IMR-90 (cell line): ENCODE measurements around the gene PRPH2. TPM values are rescaled to one million over a fixed set of nuclear protein-coding genes. Genes with fewer than 3 reads are reported as not detected.

ENCODE experiments used
- ATAC-seq: fragments of 200-7000 bp; cut with Tn5 transposase; 2 replicates; pipeline ENCODE4 v1.9.1; 2020; ENCODE audit warnings: low read depth, mild to moderate bottlenecking, moderate library complexity
- BruUV-seq: library from RNA; stranded (reverse); fragments of 400-500 nt; replicated peaks from 2 replicates; lab custom pipeline; 2021; lab: Mats Ljungman, UMichigan
- CTCF ChIA-PET: fragments of 300-600 bp; formaldehyde crosslinking; extraction: SDS; loops from one replicate; lab custom pipeline; 2021; ENCODE audit warnings: antibody characterized with exemption; lab: Yijun Ruan, JAX
- POLR2A ChIA-PET: fragments of 300-600 bp; sonication (Branson Sonifier 250); formaldehyde crosslinking; loops from one replicate; lab custom pipeline; 2022; ENCODE audit warnings: antibody characterized with exemption; ENCODE audit not compliant: unreplicated experiment; lab: Charles Lee
- DNase-seq: peaks from one replicate; pipeline ENCODE4 v3.0.0; 2013
- H2AFZ ChIP-seq: replicated peaks from 2 replicates; pipeline ENCODE3; 2013; ENCODE audit warnings: low read length, mild to moderate bottlenecking; ENCODE audit not compliant: poor library complexity
- H2AK5ac ChIP-seq: 2 replicates; pipeline ENCODE4 v1.6.1; 2013; ENCODE audit warnings: low read depth, low read length, inconsistent platforms
- H2AK9ac ChIP-seq: replicated peaks from 2 replicates; pipeline ENCODE3; 2013; ENCODE audit warnings: mild to moderate bottlenecking, low read depth, low read length, moderate library complexity; ENCODE audit not compliant: poor library complexity
- H2BK120ac ChIP-seq: 2 replicates; pipeline ENCODE4 v1.6.1; 2013; ENCODE audit warnings: low read depth, low read length, inconsistent platforms
- H2BK15ac ChIP-seq: 3 replicates; pipeline ENCODE4 v1.6.1; 2013; ENCODE audit warnings: low read depth, low read length, inconsistent platforms
- H2BK20ac ChIP-seq: 2 replicates; pipeline ENCODE4 v1.6.1; 2013; ENCODE audit warnings: low read depth, mild to moderate bottlenecking, inconsistent platforms, low read length, moderate library complexity
- H2BK5ac ChIP-seq: 2 replicates; pipeline ENCODE4 v1.6.1; 2013; ENCODE audit warnings: mild to moderate bottlenecking, low read depth, low read length, inconsistent platforms; ENCODE audit not compliant: poor library complexity, severe bottlenecking
- H3K14ac ChIP-seq: replicated peaks from 2 replicates; pipeline ENCODE4 v1.6.1; 2013; ENCODE audit warnings: low read depth, low read length, inconsistent platforms
- H3K18ac ChIP-seq: 2 replicates; pipeline ENCODE4 v1.6.1; 2013; ENCODE audit warnings: low read depth, low read length, control low read depth
- H3K23ac ChIP-seq: 2 replicates; pipeline ENCODE4 v1.6.1; 2013; ENCODE audit warnings: low read depth, low read length, inconsistent platforms
- H3K27ac ChIP-seq: 2 replicates; pipeline ENCODE4 v1.5.1; 2013; ENCODE audit warnings: mild to moderate bottlenecking, control low read depth, low read length; ENCODE audit not compliant: insufficient read depth
- H3K27me3 ChIP-seq: 2 replicates; pipeline ENCODE4 v1.6.1; 2013; ENCODE audit warnings: low read length; ENCODE audit not compliant: control insufficient read depth, insufficient read depth
- H3K36me3 ChIP-seq: 2 replicates; pipeline ENCODE4 v1.6.1; 2013; ENCODE audit warnings: low read length, mixed read lengths; ENCODE audit not compliant: control insufficient read depth, insufficient read depth
- H3K4ac ChIP-seq: 2 replicates; pipeline ENCODE4 v1.6.1; 2013; ENCODE audit warnings: low read depth, low read length, inconsistent platforms
- H3K4me1 ChIP-seq: 2 replicates; pipeline ENCODE4 v1.6.1; 2013; ENCODE audit warnings: low read length, mixed read lengths; ENCODE audit not compliant: control insufficient read depth, insufficient read depth
- H3K4me2 ChIP-seq: 2 replicates; pipeline ENCODE4 v1.6.1; 2013; ENCODE audit warnings: low read depth, mild to moderate bottlenecking, control low read depth, low read length, moderate library complexity
- H3K4me3 ChIP-seq: 2 replicates; pipeline ENCODE4 v1.5.1; 2013; ENCODE audit warnings: low read depth, mild to moderate bottlenecking, control low read depth, low read length, moderate library complexity; ENCODE audit not compliant: insufficient read depth
- H3K56ac ChIP-seq: 2 replicates; pipeline ENCODE4 v1.6.1; 2013; ENCODE audit warnings: low read length, inconsistent platforms; ENCODE audit not compliant: insufficient read depth; ENCODE audit errors: extremely low read depth
- H3K79me1 ChIP-seq, 2 experiments: 2 replicates each; pipeline ENCODE4 v1.6.1; 2013; ENCODE audit warnings: low read length in 2 of 2, inconsistent platforms in 1 of 2, low read depth in 1 of 2
- H3K9ac ChIP-seq: 2 replicates; pipeline ENCODE4 v1.6.1; 2013; ENCODE audit warnings: low read depth, low read length, control low read depth
- H3K9me1 ChIP-seq: 2 replicates; pipeline ENCODE4 v1.6.1; 2013; ENCODE audit warnings: low read length, inconsistent platforms; ENCODE audit not compliant: insufficient read depth
- H3K9me3 ChIP-seq: 2 replicates; pipeline ENCODE4 v1.6.1; 2013; ENCODE audit warnings: low read length; ENCODE audit not compliant: control insufficient read depth, insufficient read depth
- H4K20me1 ChIP-seq: 2 replicates; pipeline ENCODE4 v1.6.1; 2013; ENCODE audit warnings: low read length, inconsistent platforms; ENCODE audit not compliant: insufficient read depth
- H4K5ac ChIP-seq: 2 replicates; pipeline ENCODE4 v1.6.1; 2013; ENCODE audit warnings: mild to moderate bottlenecking, low read depth, low read length, control low read depth
- H4K8ac ChIP-seq, 2 experiments: 2 replicates each; pipeline ENCODE4 v1.6.1; 2013; ENCODE audit warnings: low read depth in 2 of 2, low read length in 2 of 2, control low read depth in 1 of 2, inconsistent platforms in 1 of 2
- H4K91ac ChIP-seq: 2 replicates; pipeline ENCODE4 v1.6.1; 2013; ENCODE audit warnings: low read depth, low read length, inconsistent platforms; ENCODE audit not compliant: insufficient read depth
- CHD1 ChIP-seq: IDR thresholded peaks from 2 replicates; pipeline ENCODE4 v1.6.1; 2012; ENCODE audit warnings: low read depth, low read length, improper control_type of control experiment
- MAFK ChIP-seq: IDR thresholded peaks from 2 replicates; pipeline ENCODE4 v1.6.1; 2012; ENCODE audit warnings: low read depth, low read length, improper control_type of control experiment
- MAZ ChIP-seq: IDR thresholded peaks from 2 replicates; pipeline ENCODE4 v1.6.1; 2012; ENCODE audit warnings: low read depth, mild to moderate bottlenecking, low read length, improper control_type of control experiment, moderate library complexity, borderline replicate concordance
- RFX5 ChIP-seq: IDR thresholded peaks from 2 replicates; pipeline ENCODE4 v1.8.0; 2012; ENCODE audit warnings: low read depth, mild to moderate bottlenecking, low read length, moderate library complexity
- SMC3 ChIP-seq: fragments of 150-350 bp; IDR thresholded peaks from 2 replicates; pipeline ENCODE4 v1.6.1; 2016; ENCODE audit warnings: low read depth, mild to moderate bottlenecking, antibody characterized with exemption, low read length, moderate library complexity
- WGBS, 2 experiments: methylation state at CpG; one replicate each; pipeline versions ENCODE4 v1.1.5 to v1.1.7; 2013; ENCODE audit warnings: missing lambda C conversion rate in 2 of 2; ENCODE audit not compliant: insufficient read length in 1 of 2; ENCODE audit errors: extremely low coverage in 2 of 2; 5-methylcytosine and 5-hydroxymethylcytosine counted together
- dilution Hi-C: fragments of 300-500 bp; cut with HindIII; formaldehyde crosslinking; loops from one replicate; pipeline ENCODE4 v1.14.3; 2018; ENCODE audit warnings: low sequenced_read_pairs; ENCODE audit not compliant: unreplicated experiment
- in situ Hi-C: fragments of 300-500 bp; cut with MboI; formaldehyde crosslinking; loops from 3 replicates; pipeline ENCODE4 v1.14.3; 2019; ENCODE audit warnings: low sequenced_read_pairs, inconsistent platforms, mixed read lengths
- intact Hi-C: fragments of 100-400 bp; cut with micrococcal nuclease; formaldehyde crosslinking; loops from 2 replicates; pipeline ENCODE4 v1.10.0; 2022
- polyA plus RNA-seq, 3 experiments: library from polyadenylated mRNA; depleted of rRNA; stranded (reverse); fragments of >200 nt; gene quantifications; 2 replicates each; pipeline ENCODE4 v1.2.3, GENCODE V29; 2012; ENCODE audit warnings: low replicate concordance in 1 of 3
- total RNA-seq: library from RNA; depleted of rRNA; stranded (reverse); fragments of >200 nt; gene quantifications from 2 replicates; pipeline ENCODE4 v1.2.3, GENCODE V29; 2012
- TF ChIP-seq, protein P1 (sequence below): conservative IDR thresholded peaks from 2 replicates; pipeline ENCODE4 v1.5.1; 2012; ENCODE audit warnings: mild to moderate bottlenecking, low read depth, low read length, improper control_type of control experiment

PRPH2 gene
- total and polyA plus RNA-seq, 2 of the 4 experiments (the other 2 are of a cell fraction): 1.0 to 1.1 TPM

DNA sequence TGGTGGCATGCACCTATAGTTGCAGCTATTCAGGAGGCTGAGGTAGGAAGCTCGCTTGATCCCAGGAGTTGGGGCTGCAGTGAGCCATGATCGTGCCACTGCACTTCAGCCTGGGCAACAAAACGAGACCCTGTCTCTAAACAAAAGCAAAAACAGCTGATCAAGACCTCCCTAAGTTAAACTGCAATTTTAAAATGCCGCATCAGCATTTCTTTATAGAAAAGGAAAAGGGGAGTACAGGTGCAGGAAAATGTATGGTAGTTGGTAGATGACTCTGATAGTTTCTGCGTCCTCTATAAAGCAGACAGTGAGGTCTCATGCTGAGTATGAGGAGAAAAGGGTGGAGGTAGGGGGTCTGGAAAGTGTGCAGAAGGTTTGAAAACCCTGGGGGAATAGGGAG lies 32.4 kb upstream of the PRPH2 start:
- H3K9ac ChIP-seq: no peak overlapping the region
- H4K5ac ChIP-seq: no peak overlapping the region
- H3K27me3 ChIP-seq: no peaks in the 10 kb centered on the region
- H3K4me1 ChIP-seq: no peaks in the 10 kb centered on the region
- H2AK9ac ChIP-seq: no peak overlapping the region
- no peak overlapping the region for H2BK20ac ChIP-seq
- H3K4ac ChIP-seq: no peak overlapping the region
- no peak overlapping the region for H3K27ac ChIP-seq
- no peak overlapping the region for H2AFZ ChIP-seq
- no peak overlapping the region for H2BK5ac ChIP-seq
- H2AK5ac ChIP-seq: no peak overlapping the region
- no peaks in the 10 kb centered on the region for H3K9me3 ChIP-seq
- H3K4me2 ChIP-seq: no peak overlapping the region
- BruUV-seq: no TSS peak
- H3K9me1 ChIP-seq: 0 out of 2 replicates have a peak, but pooled peaks cover 3% of the 10 kb centered on the region
- H2BK120ac ChIP-seq: no peak overlapping the region
- DNase-seq: no peak
- ChIA-PET POLR2A (interaction anchor here (0.6 kb wide), 1 partner anchor 221 kb away, joined by 4 read pairs; no protein-coding TSS in a partner anchor), CTCF (no interaction called here)
- no peak overlapping the region for H3K4me3 ChIP-seq
- no peak overlapping the region for H2BK15ac ChIP-seq
- in situ Hi-C loops: no loop called here
- no peak overlapping the region for H4K91ac ChIP-seq
- no peak overlapping the region for H3K18ac ChIP-seq
- H3K56ac ChIP-seq: no peak overlapping the region
- 90% methylated on average over 3 of the region's 5 CpGs; no CpG with 5 or more reads in 1 of the 2 experiments for WGBS, 2 experiments
- no peak overlapping the region for H4K8ac ChIP-seq
- no peak overlapping the region; the same call in 1 of the 2 replicates for H3K23ac ChIP-seq
- intact Hi-C loops: no loop called here
- no peaks in the 10 kb centered on the region for H3K36me3 ChIP-seq
- dilution Hi-C loops: no loop called here
- H3K79me1 ChIP-seq: peaks cover 2 to 4% of the 10 kb centered on the region in 2 experiments; a peak in 2 of 4 replicates
- H4K20me1 ChIP-seq: no peaks in the 10 kb centered on the region
- ATAC-seq: no peak
- no peak overlapping the region for H3K14ac ChIP-seq
- TF ChIP-seq CHD1 (no peak), RFX5 (no peak), SMC3 (no peak), MAFK (peak; percentile 99), MAZ (no peak)
- TF ChIP-seq, protein P1, sequence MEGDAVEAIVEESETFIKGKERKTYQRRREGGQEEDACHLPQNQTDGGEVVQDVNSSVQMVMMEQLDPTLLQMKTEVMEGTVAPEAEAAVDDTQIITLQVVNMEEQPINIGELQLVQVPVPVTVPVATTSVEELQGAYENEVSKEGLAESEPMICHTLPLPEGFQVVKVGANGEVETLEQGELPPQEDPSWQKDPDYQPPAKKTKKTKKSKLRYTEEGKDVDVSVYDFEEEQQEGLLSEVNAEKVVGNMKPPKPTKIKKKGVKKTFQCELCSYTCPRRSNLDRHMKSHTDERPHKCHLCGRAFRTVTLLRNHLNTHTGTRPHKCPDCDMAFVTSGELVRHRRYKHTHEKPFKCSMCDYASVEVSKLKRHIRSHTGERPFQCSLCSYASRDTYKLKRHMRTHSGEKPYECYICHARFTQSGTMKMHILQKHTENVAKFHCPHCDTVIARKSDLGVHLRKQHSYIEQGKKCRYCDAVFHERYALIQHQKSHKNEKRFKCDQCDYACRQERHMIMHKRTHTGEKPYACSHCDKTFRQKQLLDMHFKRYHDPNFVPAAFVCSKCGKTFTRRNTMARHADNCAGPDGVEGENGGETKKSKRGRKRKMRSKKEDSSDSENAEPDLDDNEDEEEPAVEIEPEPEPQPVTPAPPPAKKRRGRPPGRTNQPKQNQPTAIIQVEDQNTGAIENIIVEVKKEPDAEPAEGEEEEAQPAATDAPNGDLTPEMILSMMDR: no peak
